Hematopoietic multipotent progenitor cell treated with erythropoietin and hydrocortisone succinate and interleukin-3 and kit ligand, for 15 days (in vitro differentiated cells): Measurements from ENCODE around the gene PDLIM3.
"Not testable (repeated sequence)": the region's sequence is repeated elsewhere in the genome, so short reads cannot be mapped to it uniquely, and the experiment has no call there.

Experiments used
- DNase-seq: peaks from one replicate; pipeline ENCODE4 v3.0.0-alpha.2; 2015; ENCODE audit warnings: low spot score

Gene PDLIM3

GRCh38 chr4:185554365-185555126 is 19.2 kb upstream of the PDLIM3 start:
- no peak for DNase-seq

GRCh38 chr4:185552254-185552653 is 16.9 kb upstream of the PDLIM3 start:
- no peak for DNase-seq

GRCh38 chr4:185550933-185551332 is 15.6 kb upstream of the PDLIM3 start:
- no peak for DNase-seq

GRCh38 chr4:185549095-185549639 is 13.9 kb upstream of the PDLIM3 start:
- DNase-seq = no peak

GRCh38 chr4:185548587-185548986 is 13.3 kb upstream of the PDLIM3 start:
- DNase-seq = no peak

GRCh38 chr4:185546335-185546734 is 11.0 kb upstream of the PDLIM3 start:
- no peak for DNase-seq

GRCh38 chr4:185542626-185543315 is 7.5 kb upstream of the PDLIM3 start:
- no peak for DNase-seq

GRCh38 chr4:185541251-185541727 is 6.0 kb upstream of the PDLIM3 start:
- no peak for DNase-seq

GRCh38 chr4:185540487-185541120 is 5.3 kb upstream of the PDLIM3 start:
- DNase-seq = no peak

- DNase-seq = no peak
Observed at GRCh38 chr4:185540040-185540439, 4.7 kb upstream of the PDLIM3 start.

GRCh38 chr4:185538806-185539205 is 3.5 kb upstream of the PDLIM3 start:
- no peak for DNase-seq

- DNase-seq = no peak
Observed at GRCh38 chr4:185536411-185536709, 1.1 kb upstream of the PDLIM3 start.

GRCh38 chr4:185535612-185536410 is 504 bp upstream of the PDLIM3 start:
- no peak for DNase-seq

- no peak for DNase-seq
Observed at GRCh38 chr4:185534511-185534865, 819 bp downstream of the PDLIM3 start.

- no peak for DNase-seq
Observed at GRCh38 chr4:185532795-185533324, 2.4 kb downstream of the PDLIM3 start.

- DNase-seq = no peak
Observed at GRCh38 chr4:185532293-185532692, 3.0 kb downstream of the PDLIM3 start.

GRCh38 chr4:185531654-185532053 is 3.7 kb downstream of the PDLIM3 start:
- not testable (repeated sequence) for DNase-seq

GRCh38 chr4:185529413-185529812 is 5.9 kb downstream of the PDLIM3 start:
- no peak for DNase-seq

- no peak for DNase-seq
Observed at GRCh38 chr4:185524888-185525863, 10.1 kb downstream of the PDLIM3 start.

GRCh38 chr4:185523862-185524261 is 11.4 kb downstream of the PDLIM3 start:
- DNase-seq = no peak

GRCh38 chr4:185522451-185522850 is 12.9 kb downstream of the PDLIM3 start:
- DNase-seq = no peak
